Epithelial cell of proximal tubule (primary cell): ENCODE results near the gene ELAVL4. TPM values are rescaled to one million over a fixed set of nuclear protein-coding genes. Genes with fewer than 3 reads are reported as not detected.

Experiments used
- DNase-seq: peaks from one replicate; pipeline ENCODE4 v3.0.0-alpha.2; 2011; ENCODE audit warnings: low read depth
- H3K4me3 ChIP-seq: 2 replicates; pipeline ENCODE4 v1.5.1; 2011; ENCODE audit warnings: low read depth, mild to moderate bottlenecking, low read length
- CTCF ChIP-seq: conservative IDR thresholded peaks from 2 replicates; pipeline ENCODE4 v1.5.1; 2012; ENCODE audit warnings: low read depth, mild to moderate bottlenecking, low read length
- total RNA-seq: library from RNA; depleted of rRNA; stranded (reverse); fragments of >200 nt; gene quantifications from 2 replicates; pipeline ENCODE4 v1.2.3, GENCODE V29; 2015

ELAVL4 gene
- total RNA-seq, 1 donor from 2014 or later, result 1.2 TPM

GRCh38 chr1:50175719-50176639, 67.3 kb downstream of the ELAVL4 start:
- DNase-seq, result no peak
- TF ChIP-seq CTCF, result no peak
- no peak overlapping the region for H3K4me3 ChIP-seq

DNA sequence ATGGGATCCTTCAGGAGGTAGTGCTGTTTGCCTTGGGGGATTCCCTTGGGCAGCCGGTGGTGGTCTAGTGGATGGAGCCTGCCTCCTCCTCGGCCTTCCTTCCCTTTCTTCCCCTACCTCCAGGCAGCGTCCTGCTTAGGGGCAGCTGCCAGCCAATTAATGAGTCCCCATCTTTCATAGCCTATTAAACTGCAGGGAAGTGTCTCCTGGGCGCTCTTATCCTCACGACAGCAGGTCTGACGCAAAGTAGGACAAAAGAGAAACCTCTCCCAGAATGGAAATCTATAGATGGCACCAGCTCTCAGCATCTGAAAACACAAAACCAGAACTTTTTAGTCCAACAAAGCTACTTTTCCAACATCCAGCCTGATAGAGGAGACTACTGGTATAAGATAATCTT, 69.3 kb downstream of the ELAVL4 start:
- H3K4me3 ChIP-seq, result no peak overlapping the region
- no peak for TF ChIP-seq CTCF
- no peak for DNase-seq

- TF ChIP-seq CTCF, result no peak
- no peak overlapping the region for H3K4me3 ChIP-seq
- no peak for DNase-seq
Measured at GRCh38 chr1:50179639-50180038, 70.9 kb downstream of the ELAVL4 start.

- no peak for TF ChIP-seq CTCF
- DNase-seq, result no peak
- H3K4me3 ChIP-seq, result no peak overlapping the region
Measured at GRCh38 chr1:50180367-50180766, 71.6 kb downstream of the ELAVL4 start.

- TF ChIP-seq CTCF, result no peak
- H3K4me3 ChIP-seq, result no peak overlapping the region
- DNase-seq, result no peak
Measured at GRCh38 chr1:50181027-50181663, 72.4 kb downstream of the ELAVL4 start.

- TF ChIP-seq CTCF, result no peak
- DNase-seq, result no peak
- H3K4me3 ChIP-seq, result no peak overlapping the region
Measured at GRCh38 chr1:50183378-50184133, 74.8 kb downstream of the ELAVL4 start.
